ENCODE data around the gene ANKUB1. TPM values are rescaled to one million over a fixed set of nuclear protein-coding genes. Genes with fewer than 3 reads are reported as not detected.

The ANKUB1 gene
- total and polyA plus RNA-seq, 9 donors, result 0.16 TPM; not detected in 8

DNA sequence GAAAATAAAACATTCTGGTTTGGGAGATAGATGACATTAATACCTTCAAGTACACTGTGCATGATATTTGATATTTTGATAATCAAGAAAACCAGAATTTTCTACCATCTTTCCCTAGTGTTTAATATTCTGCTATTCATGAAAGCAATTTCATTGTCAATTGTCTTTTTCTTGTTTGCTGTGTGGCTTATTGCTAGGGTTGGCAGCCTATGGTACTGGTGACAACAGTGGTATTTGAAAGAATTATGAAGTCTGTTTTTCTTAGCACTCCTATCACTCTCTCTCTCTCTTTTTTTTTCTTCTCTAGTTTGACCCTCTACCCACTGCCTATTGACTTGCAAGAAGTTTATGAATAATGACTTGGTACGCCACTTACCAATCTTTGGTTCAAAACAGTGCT lies 36.0 kb upstream of the ANKUB1 start:
- DNase-seq, result no peak
- no peaks in the 10 kb centered on the region for H3K4me1 ChIP-seq (ENCODE audit: control insufficient read depth, insufficient read depth, low read length)
- no peaks in the 10 kb centered on the region for H3K27me3 ChIP-seq (ENCODE audit: control insufficient read depth, insufficient read depth, low read length)
- no peak overlapping the region for H3K27ac ChIP-seq (ENCODE audit: low read length)
- WGBS (ENCODE audit: insufficient coverage), result no CpG with 5 or more reads among the region's 1 CpG
- H3K36me3 ChIP-seq (ENCODE audit: control insufficient read depth, insufficient read depth, low read length), result no peaks in the 10 kb centered on the region
- no peak overlapping the region for H3K4me3 ChIP-seq (ENCODE audit: low read length)
- H3K9me3 ChIP-seq (replicated peaks; ENCODE audit: control insufficient read depth, low read depth, low read length), result peaks cover 23% of the 10 kb centered on the region

GRCh38 chr3:149826636-149827035 lies 34.3 kb upstream of the ANKUB1 start:
- H3K9me3 ChIP-seq (replicated peaks; ENCODE audit: control insufficient read depth, low read depth, low read length), result peaks cover 13% of the 10 kb centered on the region
- H3K36me3 ChIP-seq (ENCODE audit: control insufficient read depth, insufficient read depth, low read length), result no peaks in the 10 kb centered on the region
- H3K4me1 ChIP-seq (ENCODE audit: control insufficient read depth, insufficient read depth, low read length), result no peaks in the 10 kb centered on the region
- H3K27me3 ChIP-seq (ENCODE audit: control insufficient read depth, insufficient read depth, low read length), result no peaks in the 10 kb centered on the region
- H3K27ac ChIP-seq (ENCODE audit: low read length), result no peak overlapping the region
- no peak overlapping the region for H3K4me3 ChIP-seq (ENCODE audit: low read length)
- DNase-seq, result no peak
- WGBS (ENCODE audit: insufficient coverage), result no CpG with 5 or more reads among the region's 3 CpGs

DNA sequence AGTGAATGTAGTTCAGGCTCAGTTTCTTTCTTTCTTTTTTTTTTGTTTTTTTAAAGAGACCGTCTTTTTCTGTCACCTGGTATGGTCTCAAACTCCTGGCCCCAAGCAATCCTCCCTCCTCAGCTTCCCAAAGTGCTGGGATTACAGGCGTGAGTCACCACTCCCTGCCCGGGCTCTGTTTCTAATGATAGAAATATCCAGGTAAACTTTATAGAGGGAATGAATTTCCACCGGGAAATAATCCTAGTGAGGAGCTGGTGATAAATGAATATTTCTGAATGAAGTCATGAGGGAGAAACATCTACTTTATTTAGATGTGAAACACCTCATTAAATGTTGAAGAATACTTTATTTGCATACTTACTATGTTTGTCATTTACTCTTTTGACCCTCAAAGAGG lies 27.8 kb upstream of the ANKUB1 start:
- no peaks in the 10 kb centered on the region for H3K36me3 ChIP-seq (ENCODE audit: control insufficient read depth, insufficient read depth, low read length)
- WGBS (ENCODE audit: insufficient coverage), result no CpG with 5 or more reads among the region's 4 CpGs
- H3K9me3 ChIP-seq (replicated peaks; ENCODE audit: control insufficient read depth, low read depth, low read length), result no peaks in the 10 kb centered on the region
- H3K27me3 ChIP-seq (ENCODE audit: control insufficient read depth, insufficient read depth, low read length), result no peaks in the 10 kb centered on the region
- H3K4me3 ChIP-seq (ENCODE audit: low read length), result no peak overlapping the region
- H3K27ac ChIP-seq (ENCODE audit: low read length), result no peak overlapping the region
- no peaks in the 10 kb centered on the region for H3K4me1 ChIP-seq (ENCODE audit: control insufficient read depth, insufficient read depth, low read length)
- no peak for DNase-seq

DNA sequence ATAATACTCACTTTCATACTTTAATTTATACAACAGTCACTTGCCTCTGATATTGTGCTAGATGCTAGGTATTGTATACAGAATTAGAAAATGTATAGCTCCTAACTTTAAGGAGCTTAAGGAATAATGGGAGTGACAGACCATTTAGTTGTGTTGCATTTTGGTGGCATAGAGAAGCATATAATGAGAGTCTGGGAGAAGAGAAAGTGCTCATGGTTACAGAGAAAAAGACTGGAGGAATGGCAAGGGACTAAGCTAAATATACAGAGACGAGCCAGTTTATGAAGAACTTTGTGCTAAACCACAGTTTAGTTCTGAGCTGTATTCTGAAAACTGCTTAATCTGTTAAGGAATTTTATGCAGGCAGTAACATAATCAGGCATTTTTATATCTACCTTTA lies 27.1 kb upstream of the ANKUB1 start:
- H3K4me3 ChIP-seq (ENCODE audit: low read length), result no peak overlapping the region
- no peaks in the 10 kb centered on the region for H3K27me3 ChIP-seq (ENCODE audit: control insufficient read depth, insufficient read depth, low read length)
- no peak for DNase-seq
- WGBS (ENCODE audit: insufficient coverage), result no CpG with 5 or more reads among the region's 1 CpG
- H3K4me1 ChIP-seq (ENCODE audit: control insufficient read depth, insufficient read depth, low read length), result no peaks in the 10 kb centered on the region
- H3K27ac ChIP-seq (ENCODE audit: low read length), result no peak overlapping the region
- no peaks in the 10 kb centered on the region for H3K9me3 ChIP-seq (replicated peaks; ENCODE audit: control insufficient read depth, low read depth, low read length)
- H3K36me3 ChIP-seq (ENCODE audit: control insufficient read depth, insufficient read depth, low read length), result no peaks in the 10 kb centered on the region

- no peaks in the 10 kb centered on the region for H3K9me3 ChIP-seq (replicated peaks; ENCODE audit: control insufficient read depth, low read depth, low read length)
- H3K36me3 ChIP-seq (ENCODE audit: control insufficient read depth, insufficient read depth, low read length), result no peaks in the 10 kb centered on the region
- H3K4me3 ChIP-seq (ENCODE audit: low read length), result no peak overlapping the region
- DNase-seq, result peak; percentile 54
- H3K27ac ChIP-seq (ENCODE audit: low read length), result no peak overlapping the region
- H3K27me3 ChIP-seq (ENCODE audit: control insufficient read depth, insufficient read depth, low read length), result no peaks in the 10 kb centered on the region
- H3K4me1 ChIP-seq (ENCODE audit: control insufficient read depth, insufficient read depth, low read length), result peaks cover 11% of the 10 kb centered on the region
- WGBS (ENCODE audit: insufficient coverage), result 80% methylated on average over 1 of the region's 2 CpGs
These were observed 24.6 kb upstream of the ANKUB1 start for GRCh38 chr3:149816986-149817385.

DNA sequence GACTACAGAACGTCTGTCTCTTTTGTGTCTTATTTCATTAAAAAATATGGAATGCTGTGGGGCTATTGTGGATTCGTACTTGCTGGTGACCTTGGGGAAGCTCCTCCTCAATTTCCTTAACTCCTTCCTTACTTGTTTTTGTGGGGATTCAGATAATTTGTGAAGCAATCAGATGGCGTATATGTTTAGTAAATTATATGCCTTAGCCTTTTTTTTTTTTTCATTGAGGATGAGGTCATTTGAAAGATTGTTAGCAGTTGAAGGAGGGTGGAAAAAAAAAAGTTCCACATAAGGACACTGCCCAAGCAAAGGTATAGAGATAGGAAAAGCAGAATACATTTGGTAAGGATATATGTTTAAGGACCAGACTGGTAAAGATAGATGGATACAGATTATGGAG lies 24.0 kb upstream of the ANKUB1 start:
- H3K36me3 ChIP-seq (ENCODE audit: control insufficient read depth, insufficient read depth, low read length), result no peaks in the 10 kb centered on the region
- no peak for DNase-seq
- H3K27me3 ChIP-seq (ENCODE audit: control insufficient read depth, insufficient read depth, low read length), result no peaks in the 10 kb centered on the region
- no peak overlapping the region for H3K27ac ChIP-seq (ENCODE audit: low read length)
- peaks cover 11% of the 10 kb centered on the region for H3K4me1 ChIP-seq (ENCODE audit: control insufficient read depth, insufficient read depth, low read length)
- H3K9me3 ChIP-seq (replicated peaks; ENCODE audit: control insufficient read depth, low read depth, low read length), result no peaks in the 10 kb centered on the region
- WGBS (ENCODE audit: insufficient coverage), result no CpG with 5 or more reads among the region's 3 CpGs
- H3K4me3 ChIP-seq (ENCODE audit: low read length), result no peak overlapping the region

DNA sequence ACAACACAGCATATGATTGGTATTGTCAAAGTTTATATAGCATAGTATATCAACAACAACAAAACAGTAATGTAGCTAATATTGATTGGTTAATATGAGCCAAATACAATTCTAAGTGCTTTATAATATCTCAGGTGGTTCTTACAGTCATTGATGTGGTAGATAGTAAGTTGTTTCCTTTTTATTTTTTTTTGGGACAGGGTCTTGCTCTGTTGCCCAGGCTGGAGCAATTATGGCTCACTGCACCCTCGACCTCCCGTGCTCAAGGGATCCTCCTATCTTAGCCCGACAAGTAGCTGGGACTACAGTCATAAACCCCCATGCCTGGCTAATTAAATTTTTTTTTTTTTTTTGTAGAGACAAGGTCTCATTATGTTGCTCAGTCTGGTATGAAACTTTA lies 23.4 kb upstream of the ANKUB1 start:
- H3K27ac ChIP-seq (ENCODE audit: low read length), result no peak overlapping the region
- no peak for DNase-seq

DNA sequence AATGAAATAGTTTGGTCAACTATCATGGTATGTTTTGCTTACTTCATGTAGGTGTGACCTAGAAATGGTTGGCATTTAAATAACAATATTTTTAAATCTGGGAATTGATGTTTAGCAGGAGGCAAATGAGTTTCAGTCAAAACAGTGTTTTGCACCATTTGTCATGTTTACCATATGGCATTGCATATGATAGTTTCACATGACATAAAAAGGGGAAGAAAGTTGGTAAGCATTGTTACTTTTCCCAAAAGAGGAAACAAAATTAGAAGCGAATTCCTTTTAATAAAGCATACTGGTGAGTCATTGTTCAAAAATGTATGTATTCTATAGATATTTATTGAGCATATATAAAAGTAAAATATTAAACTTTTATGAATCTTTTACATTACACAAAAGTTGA lies 23.0 kb upstream of the ANKUB1 start:
- DNase-seq, result peak; percentile 51
- H3K4me3 ChIP-seq (ENCODE audit: low read length), result no peak overlapping the region
- H3K27ac ChIP-seq (ENCODE audit: low read length), result no peak overlapping the region
- H3K27me3 ChIP-seq (ENCODE audit: control insufficient read depth, insufficient read depth, low read length), result no peaks in the 10 kb centered on the region
- no peaks in the 10 kb centered on the region for H3K9me3 ChIP-seq (replicated peaks; ENCODE audit: control insufficient read depth, low read depth, low read length)
- WGBS (ENCODE audit: insufficient coverage), result no CpG with 5 or more reads among the region's 1 CpG
- H3K36me3 ChIP-seq (ENCODE audit: control insufficient read depth, insufficient read depth, low read length), result no peaks in the 10 kb centered on the region
- H3K4me1 ChIP-seq (ENCODE audit: control insufficient read depth, insufficient read depth, low read length), result peaks cover 11% of the 10 kb centered on the region

More for the DNA sequence above, 23.4 kb upstream of the ANKUB1 start:
- Histone ChIP-seq H3K36me3 (ENCODE audit: control insufficient read depth, insufficient read depth, low read length) (no peaks in the 10 kb centered on the region), H3K9me3 (replicated peaks; ENCODE audit: control insufficient read depth, low read depth, low read length) (no peaks in the 10 kb centered on the region), H3K4me3 (ENCODE audit: low read length) (no peak overlapping the region), H3K4me1 (ENCODE audit: control insufficient read depth, insufficient read depth, low read length) (peaks cover 11% of the 10 kb centered on the region), H3K27me3 (ENCODE audit: control insufficient read depth, insufficient read depth, low read length) (no peaks in the 10 kb centered on the region)
- no CpG with 5 or more reads among the region's 3 CpGs for WGBS (ENCODE audit: insufficient coverage)

DNA sequence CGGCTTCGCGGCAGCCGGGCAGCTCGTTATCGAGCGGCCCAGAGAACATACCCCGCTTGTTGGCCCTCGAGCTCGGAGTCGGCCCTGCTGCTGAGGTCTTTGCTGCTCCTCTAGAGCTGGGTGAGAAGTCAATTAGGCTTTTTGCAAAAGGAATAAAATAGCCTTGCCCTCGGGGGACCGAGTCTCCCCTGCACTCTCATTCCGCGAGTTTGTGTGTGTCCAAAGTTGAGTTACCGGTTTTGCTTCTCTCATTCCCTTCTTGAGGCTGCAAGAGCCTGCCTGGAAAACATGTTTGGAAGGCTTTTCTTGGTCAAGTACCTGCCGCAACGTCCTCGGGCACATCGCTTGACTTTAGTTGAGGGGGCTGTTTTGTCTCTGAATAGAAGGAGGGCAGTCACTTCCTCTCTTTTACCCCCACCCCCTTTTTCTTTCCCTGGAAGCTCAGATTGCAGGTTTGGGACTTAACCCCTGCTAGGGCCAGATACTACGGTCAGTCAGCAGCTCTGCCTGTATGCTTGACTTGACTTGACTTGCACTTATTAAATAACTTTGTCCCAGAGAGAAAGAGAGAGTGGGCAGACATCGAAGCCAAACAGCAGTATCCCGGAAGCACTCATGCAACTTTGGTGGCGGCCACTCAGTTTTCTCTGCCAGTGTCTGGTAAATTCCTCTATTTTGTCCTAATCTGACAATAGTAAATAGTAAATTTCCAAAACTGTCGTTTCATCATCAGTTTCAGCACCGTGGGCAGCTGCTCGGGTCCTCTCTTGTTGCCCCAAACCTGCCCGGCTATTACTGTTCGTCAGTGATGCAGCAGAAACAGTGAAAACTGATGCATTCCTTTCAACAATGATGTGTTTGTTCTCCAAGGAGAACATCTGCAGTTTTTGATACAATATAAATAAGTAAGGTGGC lies 21.3 kb upstream of the ANKUB1 start:
- Histone ChIP-seq H3K36me3 (ENCODE audit: control insufficient read depth, insufficient read depth, low read length) (no peaks in the 10 kb centered on the region), H3K4me1 (ENCODE audit: control insufficient read depth, insufficient read depth, low read length) (peaks cover 11% of the 10 kb centered on the region), H3K4me3 (ENCODE audit: low read length) (peak overlapping the region; percentile 53), H3K9me3 (replicated peaks; ENCODE audit: control insufficient read depth, low read depth, low read length) (no peaks in the 10 kb centered on the region), H3K27ac (ENCODE audit: low read length) (peak overlapping the region; percentile 98), H3K27me3 (ENCODE audit: control insufficient read depth, insufficient read depth, low read length) (no peaks in the 10 kb centered on the region)
- WGBS (ENCODE audit: insufficient coverage), result 0% methylated on average over 15 of the region's 29 CpGs
- peak; percentile 60 for DNase-seq

DNA sequence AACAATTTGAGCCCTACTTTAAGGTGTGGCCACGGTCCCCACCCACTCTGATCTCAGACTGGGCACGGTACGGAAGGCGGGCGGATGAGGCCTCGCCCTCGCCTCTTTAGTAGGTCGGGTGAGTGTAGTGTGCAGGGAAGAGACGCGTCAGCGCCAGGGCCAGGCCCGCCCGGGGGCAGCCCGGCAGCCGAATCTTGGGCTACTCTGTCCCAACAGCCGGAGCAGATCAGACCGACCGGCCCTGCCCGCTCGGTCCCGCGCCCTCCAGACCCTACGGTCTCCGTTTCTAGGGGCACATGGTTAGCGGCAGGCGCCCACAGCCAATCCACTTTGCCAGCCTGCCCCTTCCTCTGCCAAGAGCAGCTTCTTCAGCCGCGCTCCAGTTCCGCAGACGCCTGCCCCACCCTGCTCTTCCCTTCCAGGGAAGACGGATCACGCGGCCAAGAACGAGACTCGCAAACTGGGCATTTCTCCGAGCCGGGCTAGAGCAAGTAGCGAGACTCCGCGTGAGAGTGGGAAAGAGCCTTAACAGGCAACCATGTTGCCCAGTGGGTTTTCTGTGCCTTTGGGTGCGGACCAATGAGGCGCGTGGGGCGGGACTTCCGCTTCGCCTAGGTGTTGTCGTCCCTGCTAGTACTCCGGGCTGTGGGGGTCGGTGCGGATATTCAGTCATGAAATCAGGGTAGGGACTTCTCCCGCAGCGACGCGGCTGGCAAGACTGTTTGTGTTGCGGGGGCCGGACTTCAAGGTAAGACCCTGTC lies 20.4 kb upstream of the ANKUB1 start, which contains the start of gene RNF13:
RNF13 (plus strand) TSS at position 610 of the 761 bp plus-strand sequence. CDS start 32,812 bp downstream, outside the sequence.
- Histone ChIP-seq H3K36me3 (ENCODE audit: control insufficient read depth, insufficient read depth, low read length) (no peaks in the 10 kb centered on the region), H3K9me3 (replicated peaks; ENCODE audit: control insufficient read depth, low read depth, low read length) (no peaks in the 10 kb centered on the region), H3K4me3 (ENCODE audit: low read length) (peak within 1 kb of the TSS; percentile 53), H3K27ac (ENCODE audit: low read length) (peak within 1 kb of the TSS; percentile 98), H3K4me1 (ENCODE audit: control insufficient read depth, insufficient read depth, low read length) (peaks cover 11% of the 10 kb centered on the region), H3K27me3 (ENCODE audit: control insufficient read depth, insufficient read depth, low read length) (no peaks in the 10 kb centered on the region)
- under 1% methylated on average over 54 of the region's 56 CpGs for WGBS (ENCODE audit: insufficient coverage)
- DNase-seq, result peak; percentile 99

Measured in muscle of leg (tissue), 11 donors.